HG03064 (cell line): ENCODE results near the gene RADIL.

ENCODE experiments used
- ATAC-seq: cut with Tn5 transposase; IDR thresholded peaks from one replicate; pipeline ENCODE4 v1.9.1; 2021; ENCODE audit warnings: low read depth; ENCODE audit not compliant: unreplicated experiment

RADIL gene

DNA sequence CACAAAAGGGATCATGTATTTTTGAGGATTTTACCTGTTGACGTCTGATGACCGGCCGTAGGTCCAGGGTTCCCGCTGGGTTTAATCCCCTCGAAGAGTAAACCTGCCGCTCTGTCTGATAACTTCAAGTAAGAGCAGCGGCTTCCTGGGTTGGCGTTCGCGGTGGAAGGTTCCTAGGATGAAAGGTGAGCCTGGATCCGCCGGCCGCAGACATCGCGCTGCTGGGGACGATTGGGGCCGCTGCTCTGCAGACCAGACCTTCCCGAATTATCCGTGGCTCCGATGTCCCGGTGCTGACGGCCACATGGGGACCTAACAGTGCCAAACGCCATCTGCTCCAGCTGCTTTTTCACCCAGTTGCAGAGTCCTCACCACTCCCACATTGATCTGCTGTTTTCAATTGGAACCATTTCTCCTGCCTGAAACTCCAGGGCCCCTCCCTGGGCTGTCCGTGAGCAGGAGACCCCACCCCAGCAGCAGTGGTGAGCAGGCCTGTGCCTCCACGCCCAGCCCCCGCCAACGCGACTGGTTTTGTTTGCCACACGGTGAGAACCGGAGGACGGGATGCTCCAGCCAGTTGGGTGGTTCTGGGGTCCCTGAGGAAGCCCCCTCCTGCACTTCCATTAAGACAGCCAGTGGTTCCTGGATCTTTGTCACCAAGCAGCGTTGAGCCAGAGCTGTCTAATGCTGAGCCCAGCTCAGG lies 120.3 kb downstream of the RADIL start:
- no peak for ATAC-seq

DNA sequence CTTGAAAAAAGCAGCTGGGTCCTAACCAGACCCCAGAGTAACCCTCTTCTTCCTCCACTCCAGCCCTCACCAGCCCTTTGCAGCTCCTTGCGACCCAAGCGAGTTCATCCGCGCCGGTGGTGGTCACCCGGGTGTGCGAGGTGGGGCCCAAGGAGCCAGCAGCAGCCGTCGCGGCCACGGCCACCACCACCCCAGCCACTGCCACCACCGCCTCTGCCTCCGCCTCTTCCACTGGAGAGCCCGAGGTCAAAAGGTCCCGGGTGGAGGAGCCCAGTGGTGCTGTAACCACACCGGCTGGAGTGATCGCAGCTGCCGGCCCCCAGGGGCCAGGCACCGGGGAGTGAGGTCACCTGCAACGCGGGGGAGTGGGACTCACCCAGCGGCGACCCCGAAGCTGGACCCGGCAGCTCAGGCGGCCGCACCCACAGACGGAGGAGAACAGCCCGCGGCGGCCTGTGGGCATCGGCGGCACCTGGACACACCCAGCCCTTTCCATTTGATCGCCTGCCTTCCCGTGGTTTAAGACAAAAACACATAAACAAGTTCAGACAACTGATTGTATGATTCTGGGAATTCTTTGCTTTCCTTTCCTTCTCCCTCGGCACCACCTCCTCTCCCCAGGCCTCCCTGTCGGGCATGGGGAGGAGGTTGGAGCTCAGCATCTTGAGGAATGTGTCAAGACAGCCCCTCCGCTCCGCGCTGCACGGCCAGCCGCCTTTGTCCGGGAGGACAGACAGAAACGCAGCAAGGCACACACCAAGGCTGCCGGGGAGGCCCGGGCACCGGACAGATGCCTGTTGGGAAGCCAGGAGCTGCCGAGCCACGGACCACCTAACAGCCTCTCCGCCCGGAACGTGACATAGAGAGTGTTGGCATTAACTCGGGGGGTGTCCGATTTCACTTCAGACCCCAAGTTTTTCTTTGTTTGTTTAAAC lies 121.1 kb downstream of the RADIL start:
- no peak for ATAC-seq

DNA sequence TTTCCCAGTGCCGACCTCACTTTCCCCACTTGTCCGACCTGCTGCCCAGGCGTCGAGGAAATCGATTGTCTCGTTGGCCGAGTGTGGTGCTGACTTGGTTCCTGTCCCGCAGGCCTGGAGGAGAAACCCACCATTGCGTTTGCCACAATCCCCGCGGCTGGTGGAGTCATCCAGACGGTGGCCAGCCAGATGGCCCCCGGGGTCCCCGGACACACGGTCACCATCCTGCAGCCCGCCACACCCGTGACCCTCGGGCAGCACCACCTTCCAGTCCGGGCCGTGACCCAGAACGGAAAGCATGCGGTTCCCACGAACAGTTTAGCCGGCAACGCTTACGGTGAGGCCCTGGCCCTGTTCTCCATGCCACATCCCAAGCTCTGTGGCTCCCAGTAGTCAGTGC lies 122.6 kb downstream of the RADIL start:
- no peak for ATAC-seq

DNA sequence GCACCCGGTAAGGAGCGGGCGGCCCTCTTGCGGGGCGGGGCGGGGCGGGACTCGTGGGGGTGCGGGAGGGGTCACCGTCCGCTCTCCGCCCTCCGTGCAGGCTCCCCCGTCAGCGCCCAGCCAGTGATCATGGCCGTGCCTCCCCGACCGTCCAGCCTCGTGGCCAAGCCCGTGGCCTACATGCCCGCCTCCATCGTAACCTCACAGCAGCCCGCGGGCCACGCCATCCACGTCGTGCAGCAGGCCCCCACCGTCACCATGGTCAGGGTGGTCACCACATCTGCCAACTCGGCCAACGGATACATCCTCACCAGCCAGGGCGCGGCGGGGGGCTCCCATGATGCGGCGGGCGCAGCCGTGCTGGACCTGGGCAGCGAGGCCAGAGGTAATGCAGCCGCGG lies 124.3 kb downstream of the RADIL start:
- no peak for ATAC-seq

DNA sequence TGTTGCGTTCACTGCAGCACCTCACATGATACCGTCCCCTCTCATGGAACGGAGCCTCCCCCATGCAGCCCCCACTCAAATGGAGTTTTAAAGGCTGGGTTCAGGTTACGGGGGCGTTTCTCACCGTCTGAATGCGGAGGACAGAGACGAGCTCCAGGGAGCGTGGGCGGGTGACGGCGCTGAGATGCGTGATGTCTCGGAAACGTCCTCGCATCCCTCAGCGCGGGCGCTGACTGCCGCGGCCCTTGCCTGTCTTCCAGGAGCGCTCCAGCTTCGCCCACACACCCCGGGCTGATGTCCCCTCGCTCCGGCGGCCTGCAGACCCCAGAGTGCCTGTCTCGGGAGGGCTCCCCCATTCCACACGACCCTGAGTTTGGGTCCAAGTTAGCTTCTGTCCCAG lies 124.7 kb downstream of the RADIL start:
- ATAC-seq: no peak

DNA sequence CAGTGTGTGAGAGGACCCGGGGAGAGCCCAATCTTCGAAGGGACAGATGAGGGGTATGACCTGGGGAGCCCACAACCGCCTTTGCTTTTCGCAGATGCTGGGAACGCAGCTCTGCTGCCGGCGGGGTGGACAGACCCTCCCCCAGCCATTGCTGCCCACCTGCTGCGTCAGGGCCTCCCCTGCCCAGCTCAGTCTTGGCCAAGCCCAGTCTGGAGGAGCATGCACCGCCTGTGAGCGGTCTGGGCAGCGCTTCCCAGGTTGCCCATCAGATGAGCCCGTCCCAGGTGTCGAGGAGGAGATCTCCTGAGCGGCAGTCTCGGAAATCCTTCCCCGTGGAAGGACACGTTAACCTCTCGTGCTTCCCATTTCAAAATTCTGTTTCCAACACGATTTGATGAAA lies 125.4 kb downstream of the RADIL start:
- ATAC-seq: no peak

DNA sequence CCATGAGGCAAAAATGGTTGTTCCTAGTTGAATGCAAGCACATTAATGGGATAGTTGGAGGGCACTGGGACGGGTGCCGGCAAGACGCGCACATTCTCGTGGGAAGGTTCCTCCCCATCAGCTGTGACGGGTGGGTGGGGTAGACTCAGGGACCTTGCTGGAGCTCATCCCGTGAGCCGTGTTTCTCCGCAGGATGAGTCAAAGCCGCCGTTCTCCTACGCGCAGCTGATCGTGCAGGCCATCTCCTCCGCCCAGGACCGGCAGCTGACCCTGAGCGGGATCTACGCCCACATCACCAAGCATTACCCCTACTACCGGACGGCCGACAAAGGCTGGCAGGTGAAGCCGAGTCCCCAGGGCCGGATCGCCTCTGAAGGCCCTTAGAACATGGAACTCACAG lies 128.5 kb downstream of the RADIL start:
- no peak for ATAC-seq

DNA sequence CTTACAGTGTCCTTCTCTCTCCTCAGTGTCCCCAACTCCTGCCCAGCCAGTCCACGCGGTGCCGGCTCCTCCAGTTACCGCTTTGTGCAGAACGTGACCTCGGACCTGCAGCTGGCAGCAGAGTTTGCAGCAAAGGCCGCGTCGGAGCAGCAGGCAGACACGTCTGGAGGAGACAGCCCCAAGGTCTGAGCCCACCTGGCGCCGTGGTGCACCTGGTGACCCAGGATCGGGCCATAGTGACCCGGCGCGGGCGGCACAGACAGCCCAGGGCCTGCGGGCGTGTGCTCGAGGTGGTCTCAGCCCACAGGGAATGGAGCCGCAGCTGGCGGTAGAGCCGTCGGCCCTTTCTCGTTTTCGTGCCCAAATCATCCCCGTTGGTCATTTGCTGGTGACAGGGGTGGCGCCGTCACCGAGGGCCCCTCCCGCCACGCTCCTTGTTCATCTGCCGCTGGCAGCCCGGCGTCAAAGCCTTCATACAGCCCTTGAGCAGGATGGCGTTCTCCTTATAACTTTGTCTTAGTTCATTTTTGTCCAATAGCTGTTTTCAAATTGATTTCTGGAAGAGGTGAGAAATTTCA lies 129.0 kb downstream of the RADIL start:
- no peak for ATAC-seq

DNA sequence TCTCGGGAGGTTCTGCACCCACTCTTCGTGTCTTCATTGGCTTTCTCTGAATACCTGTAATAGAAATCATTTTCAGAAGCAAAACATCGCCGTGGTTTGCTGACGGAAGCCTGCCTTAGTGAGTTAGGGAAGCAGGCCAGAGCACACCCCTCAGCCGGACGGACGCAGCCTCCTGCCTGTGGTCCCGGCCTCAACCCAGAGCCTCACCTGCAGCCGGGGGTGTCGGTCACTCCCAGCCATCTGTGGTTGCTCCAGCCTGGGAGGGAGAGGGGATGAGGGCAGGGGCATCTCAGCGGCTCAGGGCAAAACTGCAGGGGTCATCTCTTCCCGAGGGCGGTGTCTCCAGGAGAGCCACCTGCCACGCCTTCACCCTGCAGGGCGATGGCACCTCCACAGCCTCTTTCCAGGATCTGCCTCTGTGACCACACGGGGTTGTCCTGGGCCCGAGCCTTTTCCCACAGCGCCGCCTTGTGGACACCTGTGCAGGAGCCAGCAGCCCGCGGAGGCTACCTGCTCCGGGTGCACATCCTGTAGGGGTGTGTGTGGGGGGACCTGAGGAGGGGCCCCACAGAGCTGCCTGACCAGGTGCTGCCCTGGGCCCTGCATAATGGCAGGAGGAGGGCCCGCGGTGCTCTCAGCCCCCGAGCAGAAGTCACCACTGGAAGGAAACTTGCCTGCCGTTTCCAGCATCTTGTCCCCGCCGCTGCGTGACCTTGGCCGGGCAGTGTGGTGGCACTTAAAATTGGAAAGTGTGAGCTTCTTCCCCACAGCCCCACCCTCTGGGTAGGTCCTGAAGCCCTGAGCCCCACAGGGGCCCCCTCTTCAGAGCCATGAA lies 129.7 kb downstream of the RADIL start:
- ATAC-seq: peak; percentile 78

DNA sequence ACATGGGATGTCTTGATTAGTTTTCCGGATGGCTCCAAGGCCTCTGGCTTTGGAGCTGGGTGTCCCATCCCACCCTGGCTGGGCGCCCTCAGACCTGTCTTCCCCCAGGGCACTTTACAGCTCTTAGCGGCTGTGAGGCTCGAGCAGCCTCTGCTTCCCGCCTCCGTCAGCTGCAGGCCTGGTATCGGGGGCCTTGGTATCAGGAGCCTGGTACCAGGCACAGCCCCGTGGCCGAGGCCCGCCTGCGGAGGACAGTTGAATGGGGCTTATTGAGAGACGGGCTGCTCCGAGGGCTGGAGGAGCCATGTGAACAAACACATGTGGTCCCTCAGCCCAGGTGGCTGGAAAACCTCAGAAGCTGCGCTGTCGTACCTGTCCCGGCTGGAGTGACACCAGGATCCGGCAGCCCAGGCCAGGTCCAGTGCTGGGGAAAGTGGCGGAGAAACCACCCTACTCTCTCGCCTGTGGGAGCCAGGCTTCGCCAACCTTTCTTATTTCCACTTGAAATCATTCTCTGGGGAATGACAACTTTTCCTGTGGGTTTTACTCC lies 132.0 kb downstream of the RADIL start:
- no peak for ATAC-seq

DNA sequence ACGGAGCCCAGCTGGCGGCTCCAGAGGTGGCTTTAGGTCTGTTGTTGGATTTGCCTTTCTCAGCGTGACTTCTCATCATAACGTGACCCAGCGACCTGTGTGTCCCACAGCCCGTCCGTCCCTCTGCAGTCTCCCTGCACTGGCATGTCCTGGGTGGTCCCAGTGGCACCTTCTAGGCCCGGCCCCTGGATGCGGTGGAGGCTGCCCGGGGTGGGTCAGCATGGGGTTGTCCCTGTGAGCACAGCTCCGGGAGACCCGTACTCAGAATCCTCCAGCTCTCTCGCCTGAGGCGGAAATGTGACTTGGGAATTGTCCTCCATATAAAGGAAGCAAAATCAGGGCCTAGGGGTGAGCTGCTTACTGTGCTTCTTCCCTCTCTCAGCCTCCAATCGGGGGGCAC lies 133.7 kb downstream of the RADIL start:
- ATAC-seq: no peak

DNA sequence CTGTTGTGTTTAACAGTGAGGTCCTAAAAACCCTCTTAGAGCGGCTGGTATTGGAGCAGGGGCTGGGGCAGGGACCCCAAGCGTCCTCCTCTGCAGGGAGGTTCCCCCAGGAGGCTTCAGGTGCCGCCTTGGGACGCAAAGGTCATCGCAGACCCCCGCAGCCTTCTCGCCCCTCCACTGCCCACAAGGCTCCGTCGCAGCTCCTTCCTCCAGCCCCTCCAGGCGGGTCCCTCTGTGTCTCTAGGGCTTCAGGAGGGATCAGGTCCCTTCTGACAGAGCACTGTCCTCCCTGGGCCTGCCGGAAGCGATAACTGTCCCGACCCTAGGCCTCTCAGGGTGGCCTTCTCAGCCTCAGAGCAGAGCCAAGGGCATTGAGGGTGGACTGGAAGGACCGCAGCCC lies 134.2 kb downstream of the RADIL start:
- ATAC-seq: no peak
